Myometrial cell (primary cell): ENCODE measurements around the gene BPIFA3. TPM values are rescaled to one million over a fixed set of nuclear protein-coding genes. Genes with fewer than 3 reads are reported as not detected.

ENCODE experiments used
- total RNA-seq: library from RNA; depleted of rRNA; stranded (reverse); fragments of >200 nt; gene quantifications from 2 replicates; pipeline ENCODE4 v1.2.3, GENCODE V29; 2015

The BPIFA3 gene
- total RNA-seq: not detected in 2 replicates

DNA sequence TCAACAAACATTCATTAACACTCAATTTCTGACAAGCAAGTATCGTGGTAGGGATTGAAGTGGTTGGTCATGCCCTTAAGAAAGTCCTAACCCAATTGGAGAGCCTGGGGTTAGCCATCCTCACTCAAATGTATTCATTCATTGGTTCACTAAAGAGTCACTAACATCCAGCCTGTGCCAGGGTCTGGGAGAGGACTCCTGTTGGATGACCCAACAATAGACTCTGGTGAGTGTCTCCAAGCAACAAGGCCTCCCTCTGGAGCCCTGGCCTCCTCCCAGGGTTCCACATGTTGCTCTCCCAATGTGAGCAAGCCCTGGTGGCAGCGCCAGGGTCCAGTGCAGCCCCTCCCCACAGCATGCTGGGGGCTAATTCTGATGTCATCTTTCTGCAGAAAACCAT, at the start of gene BPIFA3:
BPIFA3 (plus strand) TSS at position 301 of the 400 bp plus-strand sequence. CDS start 185 bp downstream, outside the sequence.

DNA sequence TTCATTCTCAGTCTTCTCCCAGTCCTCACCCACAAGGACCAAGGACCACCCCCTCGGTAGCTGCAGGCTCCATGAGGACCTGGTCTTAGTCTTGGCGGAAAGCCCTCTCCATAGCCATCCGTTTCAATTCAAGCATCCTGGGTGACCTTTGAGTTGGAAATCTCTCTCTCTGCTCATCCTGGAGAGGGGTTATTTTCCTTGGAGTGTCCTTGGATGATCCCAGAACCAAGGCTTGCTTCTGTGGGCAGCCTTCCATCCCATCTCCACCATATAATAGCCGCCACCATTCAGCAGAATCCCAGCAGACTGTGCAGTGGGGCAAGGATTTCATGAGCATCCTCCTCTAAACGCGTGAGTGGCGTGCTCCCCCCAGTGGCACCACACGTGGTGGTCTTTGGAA, 49.3 kb upstream of the BPIFA3 start, which contains the start of gene BPIFA2:
BPIFA2 (plus strand) TSS at position 301 of the 400 bp plus-strand sequence. CDS start 987 bp downstream, outside the sequence.

DNA sequence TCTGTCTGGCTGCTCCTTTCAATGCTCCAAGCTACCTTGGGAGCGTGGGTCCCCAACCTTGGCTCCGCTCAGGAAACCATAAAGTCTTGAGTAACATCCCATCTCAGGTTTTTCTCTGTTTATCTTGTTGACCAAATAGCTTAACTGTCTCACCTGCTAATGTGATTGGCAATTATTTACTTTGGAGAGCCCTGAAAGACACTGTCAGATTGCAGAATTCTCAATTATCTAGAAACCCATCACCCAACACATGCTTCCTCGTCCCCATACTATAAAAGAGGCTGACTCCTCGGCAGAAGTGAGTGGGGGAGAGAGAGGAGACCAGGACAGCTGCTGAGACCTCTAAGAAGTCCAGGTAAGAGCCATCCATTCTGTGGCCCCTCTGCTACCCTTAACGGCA, 18.5 kb downstream of the BPIFA3 start, which contains the start of gene BPIFA1:
BPIFA1 (plus strand) TSS at position 301 of the 400 bp plus-strand sequence. CDS start 1,716 bp downstream, outside the sequence.

Other genes starting within 250 kb of the BPIFA3 start
- gene SUN5, start 212.9 kb upstream of the BPIFA3 start, total RNA-seq: not detected in 2 replicates
- gene BPIFB2, start 209.6 kb upstream of the BPIFA3 start, total RNA-seq: not detected in 2 replicates
- not detected in 2 replicates for gene BPIFB6, start 185.7 kb upstream of the BPIFA3 start, total RNA-seq
- gene BPIFB3, start 163.4 kb upstream of the BPIFA3 start, total RNA-seq: not detected in 2 replicates
- gene BPIFB4, start 137.7 kb upstream of the BPIFA3 start, total RNA-seq: not detected in 2 replicates
- not detected in 2 replicates for gene BPIFA2, start 49.2 kb upstream of the BPIFA3 start, total RNA-seq
- not detected in 2 replicates for gene BPIFA1, start 18.6 kb downstream of the BPIFA3 start, total RNA-seq
- not detected in 2 replicates for gene BPIFB1, start 65.9 kb downstream of the BPIFA3 start, total RNA-seq
- 23.9 and 32.0 TPM in 2 replicates for gene CDK5RAP1, start 184.2 kb downstream of the BPIFA3 start, total RNA-seq
- 8.9 and 9.7 TPM in 2 replicates for gene SNTA1, start 226.4 kb downstream of the BPIFA3 start, total RNA-seq